Adipocyte (in vitro differentiated cells): ENCODE measurements around the gene ZC3H4.
A peak's percentile ranks its signal among the peaks of the same experiment; 100 is the strongest.

Source experiments
- DNase-seq: peaks from one replicate; pipeline ENCODE4 v3.0.0-alpha.2; 2015; ENCODE audit warnings: low read depth
- H3K27me3 ChIP-seq: replicated peaks from 2 replicates; pipeline ENCODE4 v1.7.0; 2013; ENCODE audit warnings: mild to moderate bottlenecking, low read length, moderate library complexity; ENCODE audit not compliant: control insufficient read depth, insufficient read depth
- H3K36me3 ChIP-seq: 2 replicates; pipeline ENCODE4 v1.7.0; 2013; ENCODE audit warnings: low read length, mild to moderate bottlenecking, moderate library complexity; ENCODE audit not compliant: control insufficient read depth, insufficient read depth, severe bottlenecking
- H3K4me1 ChIP-seq: 2 replicates; pipeline ENCODE4 v1.7.0; 2013; ENCODE audit warnings: mild to moderate bottlenecking, low read length, moderate library complexity; ENCODE audit not compliant: control insufficient read depth, insufficient read depth
- H3K4me3 ChIP-seq: 2 replicates; pipeline ENCODE4 v1.7.0; 2013; ENCODE audit warnings: mild to moderate bottlenecking, low read length, moderate library complexity
- H3K9ac ChIP-seq: 2 replicates; pipeline ENCODE4 v1.7.0; 2013; ENCODE audit warnings: mild to moderate bottlenecking, low read length, moderate library complexity
- H3K9me3 ChIP-seq: 2 replicates; pipeline ENCODE4 v1.7.0; 2013; ENCODE audit warnings: mild to moderate bottlenecking, low read length, moderate library complexity; ENCODE audit not compliant: control insufficient read depth

Gene ZC3H4

GRCh38 chr19:47022541-47023447 is 90.8 kb downstream of the ZC3H4 start:
- H3K9me3 ChIP-seq, result no peaks in the 10 kb centered on the region
- no peak for DNase-seq
- H3K36me3 ChIP-seq, result no peaks in the 10 kb centered on the region
- peaks cover 5% of the 10 kb centered on the region for H3K4me1 ChIP-seq
- H3K27me3 ChIP-seq, result peaks cover 8% of the 10 kb centered on the region
- no peak overlapping the region for H3K4me3 ChIP-seq
- no peak overlapping the region for H3K9ac ChIP-seq

GRCh38 chr19:47022140-47022536 is 91.4 kb downstream of the ZC3H4 start:
- no peak overlapping the region for H3K4me3 ChIP-seq
- DNase-seq, result no peak

GRCh38 chr19:47021536-47022139 is 91.9 kb downstream of the ZC3H4 start:
- Histone ChIP-seq H3K27me3 (peaks cover 8% of the 10 kb centered on the region), H3K9ac (no peak overlapping the region), H3K4me3 (peak overlapping the region; percentile 62), H3K36me3 (no peaks in the 10 kb centered on the region), H3K9me3 (no peaks in the 10 kb centered on the region), H3K4me1 (peaks cover 5% of the 10 kb centered on the region)
- DNase-seq, result peak; percentile 54

More at GRCh38 chr19:47022140-47022536, 91.4 kb downstream of the ZC3H4 start:
- Histone ChIP-seq H3K9me3 (no peaks in the 10 kb centered on the region), H3K9ac (no peak overlapping the region), H3K36me3 (no peaks in the 10 kb centered on the region), H3K4me1 (peaks cover 5% of the 10 kb centered on the region), H3K27me3 (peaks cover 8% of the 10 kb centered on the region)

- Histone ChIP-seq H3K9ac (no peak overlapping the region), H3K36me3 (no peaks in the 10 kb centered on the region), H3K4me1 (peaks cover 5% of the 10 kb centered on the region), H3K9me3 (no peaks in the 10 kb centered on the region), H3K27me3 (peaks cover 8% of the 10 kb centered on the region), H3K4me3 (peak overlapping the region; percentile 62)
- peak; percentile 42 for DNase-seq
Observed at GRCh38 chr19:47020992-47021496, 92.5 kb downstream of the ZC3H4 start.

GRCh38 chr19:47020132-47020805 is 93.3 kb downstream of the ZC3H4 start:
- peak overlapping the region; percentile 51 for H3K9ac ChIP-seq
- H3K9me3 ChIP-seq, result no peaks in the 10 kb centered on the region
- peak overlapping the region; percentile 76 for H3K4me3 ChIP-seq
- peaks cover 8% of the 10 kb centered on the region for H3K27me3 ChIP-seq
- peaks cover 5% of the 10 kb centered on the region for H3K4me1 ChIP-seq
- no peaks in the 10 kb centered on the region for H3K36me3 ChIP-seq
- DNase-seq, result peak; percentile 82

- Histone ChIP-seq H3K4me3 (peak within 1 kb of the TSS; percentile 76), H3K36me3 (no peaks in the 10 kb centered on the region), H3K9me3 (no peaks in the 10 kb centered on the region), H3K4me1 (peaks cover 5% of the 10 kb centered on the region), H3K9ac (peak within 1 kb of the TSS; percentile 51), H3K27me3 (peaks cover 8% of the 10 kb centered on the region)
- peak; percentile 53 for DNase-seq
Observed at GRCh38 chr19:47019431-47020041, 94.0 kb downstream of the ZC3H4 start, which contains the start of gene NPAS1. NPAS1 (plus strand) TSS chr19:47019837; CDS start chr19:47021048, 1,211 bp downstream.

GRCh38 chr19:47018923-47019322 is 94.7 kb downstream of the ZC3H4 start:
- no peak overlapping the region for H3K4me3 ChIP-seq
- H3K9me3 ChIP-seq, result no peaks in the 10 kb centered on the region
- no peak overlapping the region for H3K9ac ChIP-seq
- peaks cover 8% of the 10 kb centered on the region for H3K27me3 ChIP-seq
- peaks cover 5% of the 10 kb centered on the region for H3K4me1 ChIP-seq
- DNase-seq, result no peak
- no peaks in the 10 kb centered on the region for H3K36me3 ChIP-seq
